BJ (cell line): ENCODE measurements around the gene YKT6. TPM values are rescaled to one million over a fixed set of nuclear protein-coding genes. Genes with fewer than 3 reads are reported as not detected.

Source experiments
- CTCF ChIA-PET: fragments of 350-600 bp; formaldehyde crosslinking; extraction: SDS; loops from one replicate; lab custom pipeline; 2021; ENCODE audit warnings: antibody characterized with exemption, inconsistent platforms; lab: Yijun Ruan, JAX
- POLR2A ChIA-PET: fragments of 300-600 bp; sonication (Branson Sonifier 250); formaldehyde crosslinking; extraction: SDS; loops from one replicate; lab custom pipeline; 2021; ENCODE audit warnings: antibody characterized with exemption; lab: Charles Lee
- DNase-seq: peaks from one replicate; pipeline ENCODE4 v3.0.0-alpha.2; 2011; ENCODE audit warnings: low read depth
- H3K27me3 ChIP-seq: 2 replicates; pipeline ENCODE4 v1.6.0; 2011; ENCODE audit warnings: low read length; ENCODE audit not compliant: control insufficient read depth, insufficient read depth
- H3K36me3 ChIP-seq: 2 replicates; pipeline ENCODE4 v1.5.1; 2011; ENCODE audit warnings: low read length; ENCODE audit not compliant: control insufficient read depth, insufficient read depth
- H3K4me3 ChIP-seq: 2 replicates; pipeline ENCODE4 v1.5.1; 2011; ENCODE audit warnings: low read depth, mild to moderate bottlenecking, control low read depth, low read length
- CTCF ChIP-seq: IDR thresholded peaks from 2 replicates; pipeline ENCODE4 v1.5.1; 2011; ENCODE audit warnings: low read depth, mild to moderate bottlenecking, control low read depth, inconsistent platforms, low read length, moderate library complexity; ENCODE audit not compliant: insufficient read depth
- polyA plus RNA-seq: library from polyadenylated mRNA; depleted of rRNA; stranded (reverse); fragments of >200 nt; gene quantifications from 2 replicates; pipeline ENCODE4 v1.2.3, GENCODE V29; 2011

The YKT6 gene
- polyA plus RNA-seq, 1 experiment: 160 TPM

- Histone ChIP-seq H3K36me3 (no peaks in the 10 kb centered on the region), H3K4me3 (no peak overlapping the region), H3K27me3 (peaks cover 9% of the 10 kb centered on the region)
- no peak for TF ChIP-seq CTCF
- ChIA-PET POLR2A (no interaction called here), CTCF (interaction anchor here (0.7 to 1.4 kb wide), 4 partner anchors 8 to 148 kb away, joined by 3 to 4 read pairs (median 3); no protein-coding TSS in a partner anchor)
- no peak for DNase-seq
These were observed 19.8 kb downstream of the YKT6 start for GRCh38 chr7:44220358-44221112.

- H3K36me3 ChIP-seq: no peaks in the 10 kb centered on the region
- CTCF ChIA-PET: interaction anchor here (0.7 to 1.4 kb wide), 4 partner anchors 9 to 149 kb away, joined by 3 to 4 read pairs (median 3); no protein-coding TSS in a partner anchor
- DNase-seq: no peak
- peaks cover 14% of the 10 kb centered on the region for H3K27me3 ChIP-seq
- H3K4me3 ChIP-seq: no peak overlapping the region
- POLR2A ChIA-PET: no interaction called here
- 0 out of 2 replicates have a peak, but pooled peaks have one; percentile 36 for TF ChIP-seq CTCF
These were observed 20.5 kb downstream of the YKT6 start for GRCh38 chr7:44221231-44221791.

DNA sequence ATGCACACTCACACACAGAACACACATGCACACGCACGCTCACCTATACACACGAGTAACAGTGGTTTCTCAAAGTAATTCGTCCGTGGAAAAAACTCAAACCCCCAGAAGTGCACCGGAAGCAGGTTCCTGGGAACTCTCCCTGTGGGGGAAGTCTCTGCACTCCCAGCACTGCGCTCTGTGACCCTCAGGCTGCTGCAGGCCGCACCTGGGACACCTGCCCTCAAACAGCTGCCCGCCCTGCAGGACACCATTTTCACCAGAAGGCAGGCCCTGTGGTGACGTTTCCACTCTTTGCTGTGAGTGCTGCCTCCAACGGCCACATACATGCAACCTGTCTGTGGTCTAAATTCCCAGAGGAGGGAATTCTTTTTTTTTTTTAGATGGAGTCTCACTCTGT is 21.3 kb downstream of the YKT6 start:
- H3K27me3 ChIP-seq: peaks cover 14% of the 10 kb centered on the region
- POLR2A ChIA-PET: no interaction called here
- H3K4me3 ChIP-seq: no peak overlapping the region
- CTCF ChIA-PET: no interaction called here
- TF ChIP-seq CTCF: no peak
- no peaks in the 10 kb centered on the region for H3K36me3 ChIP-seq
- no peak for DNase-seq

- Histone ChIP-seq H3K36me3 (no peaks in the 10 kb centered on the region), H3K4me3 (no peak overlapping the region), H3K27me3 (peaks cover 14% of the 10 kb centered on the region)
- DNase-seq: no peak
- ChIA-PET CTCF (interaction anchor here (0.9 kb wide), 1 partner anchor 22 kb away, joined by 3 read pairs; no protein-coding TSS in a partner anchor), POLR2A (no interaction called here)
- no peak for TF ChIP-seq CTCF
These were observed 22.0 kb downstream of the YKT6 start for GRCh38 chr7:44222776-44223261.

DNA sequence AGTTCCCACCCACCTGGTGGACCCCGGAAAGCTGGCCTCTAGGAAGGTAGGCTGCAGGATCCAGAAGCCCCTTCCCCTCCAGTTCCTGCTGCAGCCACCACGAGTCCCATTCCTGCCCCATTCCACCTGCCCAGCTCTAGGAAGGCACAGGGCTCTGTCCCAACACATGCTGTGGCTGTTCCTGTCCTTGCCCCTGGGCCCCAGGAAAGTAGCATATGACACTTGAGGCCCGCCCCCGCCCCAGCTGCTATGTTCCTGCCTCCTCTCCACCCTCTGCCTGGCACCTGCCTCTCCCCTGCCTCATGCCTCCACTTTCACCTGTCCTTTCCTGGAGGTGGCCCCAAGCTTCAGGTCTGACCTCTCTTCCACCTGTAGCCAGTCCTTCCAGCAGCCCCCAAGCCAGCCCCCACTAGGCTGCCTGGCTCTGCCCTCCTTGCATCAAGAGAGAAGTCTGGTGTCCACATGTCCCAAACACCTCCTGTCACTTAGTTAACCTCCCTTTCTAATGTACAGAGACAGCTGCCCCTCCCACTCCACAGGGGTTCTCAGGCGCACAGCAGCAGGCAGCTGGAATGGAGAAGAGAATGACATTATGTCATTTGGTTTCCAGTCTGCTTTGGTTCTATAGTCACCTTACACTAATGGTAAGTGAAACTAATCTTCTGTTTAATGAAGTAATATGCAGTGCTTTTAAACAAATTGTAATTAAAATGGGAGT is 22.7 kb downstream of the YKT6 start:
- TF ChIP-seq CTCF: no peak
- POLR2A ChIA-PET: no interaction called here
- Histone ChIP-seq H3K4me3 (no peak overlapping the region), H3K27me3 (peaks cover 14% of the 10 kb centered on the region), H3K36me3 (no peaks in the 10 kb centered on the region)
- CTCF ChIA-PET: interaction anchor here (0.9 kb wide), 1 partner anchor 22 kb away, joined by 3 read pairs; no protein-coding TSS in a partner anchor
- DNase-seq: no peak
